Right cardiac atrium (tissue), 5 donors: Measurements from ENCODE around the gene TOGARAM2. TPM values are rescaled to one million over a fixed set of nuclear protein-coding genes. Genes with fewer than 3 reads are reported as not detected.
A peak's percentile ranks its signal among the peaks of the same experiment; 100 is the strongest.
"Not testable (repeated sequence)": the region's sequence is repeated elsewhere in the genome, so short reads cannot be mapped to it uniquely, and the experiment has no call there.

Experiments used
- ATAC-seq, 2 donors: fragments of 200-7000 bp; cut with Tn5 transposase; one replicate each; pipeline versions ENCODE4 v1.8.0 to v1.9.1; 2020; ENCODE audit warnings: moderate library complexity in 2 of 2, mild to moderate bottlenecking in 1 of 2
- DNase-seq, 3 donors: peaks; one replicate each; pipeline ENCODE4 v3.0.0-alpha.2; 2020
- H3K27ac ChIP-seq: one replicate; pipeline ENCODE4 v1.5.1; 2013; ENCODE audit warnings: mild to moderate bottlenecking, low read length, control low read depth, moderate library complexity
- H3K27me3 ChIP-seq: one replicate; pipeline ENCODE4 v1.6.1; 2013; ENCODE audit not compliant: control insufficient read depth, insufficient read depth
- H3K4me1 ChIP-seq: one replicate; pipeline ENCODE4 v1.6.1; 2013; ENCODE audit warnings: low read length; ENCODE audit not compliant: control insufficient read depth, insufficient read depth
- H3K4me3 ChIP-seq: one replicate; pipeline ENCODE4 v1.5.1; 2013; ENCODE audit warnings: low read length, control low read depth
- H3K9me3 ChIP-seq: one replicate; pipeline ENCODE4 v1.6.1; 2013; ENCODE audit warnings: low read length; ENCODE audit not compliant: control insufficient read depth
- WGBS: extraction: QIAGEN DNeasy Blood & Tissue Kit; methylation state at CpG from one replicate; pipeline ENCODE4 v1.1.7; 2013; 5-methylcytosine and 5-hydroxymethylcytosine counted together
- intact Hi-C, 4 donors: fragments of 100-400 bp; cut with DNase I; formaldehyde crosslinking; loops; one replicate each; pipeline versions ENCODE4 v1.11.0 to v1.14.0; 2022 to 2023
- polyA plus RNA-seq: library from polyadenylated mRNA; stranded (reverse); fragments of 200-250 nt; gene quantifications from one replicate; pipeline ENCODE4 v1.2.3, GENCODE V29; 2013
- total RNA-seq, 4 donors: library from RNA; stranded (reverse); fragmentation: NEBNext Ultra II Directional; extraction: Animal tissue kit (Norgen Biotek cat#: 25700); gene quantifications; one replicate each; pipeline ENCODE4 v1.2.1, GENCODE V29; 2021
- donor health status: healthy with polysubstance abuse.
- donor health status: DM: no; HTN: yes; CAD: no.
- donor health status: DM: no; HTN: no; CAD: no.
- donor health status: DM: no; HTN: yes; CAD: no; lungs with severe emphysema.
- donor health status: DM: yes; HTN: yes; CAD: no.

The TOGARAM2 gene
- total and polyA plus RNA-seq, 5 donors: 13.6 to 29.5 (median 24.0) TPM

- Histone ChIP-seq H3K9me3 (peaks cover 2% of the 10 kb centered on the region), H3K4me3 (no peak overlapping the region), H3K4me1 (no peaks in the 10 kb centered on the region), H3K27me3 (no peaks in the 10 kb centered on the region), H3K27ac (no peak overlapping the region)
- WGBS: 56% methylated on average over 14 of the region's 14 CpGs
- intact Hi-C loops: no loop called here
- ATAC-seq: peak in 1 of 2 donors; percentile 29
- DNase-seq: no peak
Observed at GRCh38 chr2:29075894-29076705, 95.0 kb downstream of the TOGARAM2 start.

DNA sequence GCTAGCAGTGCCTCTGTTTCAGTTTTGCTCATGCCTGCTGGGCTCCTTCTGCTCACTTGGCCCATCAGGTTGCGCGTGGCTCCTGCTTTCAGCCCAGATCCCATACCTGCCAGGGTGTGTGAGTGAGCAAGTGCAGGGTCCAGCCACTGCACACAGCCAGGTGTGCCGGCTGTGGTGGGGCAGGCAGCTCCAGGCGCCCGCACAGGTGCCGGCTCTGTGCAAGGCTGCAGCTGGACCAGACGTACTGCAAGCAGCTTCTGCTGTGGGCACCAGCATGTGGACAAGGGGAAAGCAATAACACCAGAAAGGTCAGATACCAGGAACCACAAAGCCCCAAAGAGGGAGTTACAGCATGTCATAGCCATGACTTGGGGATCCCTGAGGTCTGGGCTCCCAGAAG lies 98.8 kb downstream of the TOGARAM2 start:
- H3K27ac ChIP-seq: no peak overlapping the region
- no peaks in the 10 kb centered on the region for H3K27me3 ChIP-seq
- no peaks in the 10 kb centered on the region for H3K4me1 ChIP-seq
- peaks cover 2% of the 10 kb centered on the region for H3K9me3 ChIP-seq
- intact Hi-C loops: no loop called here
- no peak for ATAC-seq
- DNase-seq: no peak
- WGBS: 97% methylated on average over 7 of the region's 7 CpGs
- no peak overlapping the region for H3K4me3 ChIP-seq

DNA sequence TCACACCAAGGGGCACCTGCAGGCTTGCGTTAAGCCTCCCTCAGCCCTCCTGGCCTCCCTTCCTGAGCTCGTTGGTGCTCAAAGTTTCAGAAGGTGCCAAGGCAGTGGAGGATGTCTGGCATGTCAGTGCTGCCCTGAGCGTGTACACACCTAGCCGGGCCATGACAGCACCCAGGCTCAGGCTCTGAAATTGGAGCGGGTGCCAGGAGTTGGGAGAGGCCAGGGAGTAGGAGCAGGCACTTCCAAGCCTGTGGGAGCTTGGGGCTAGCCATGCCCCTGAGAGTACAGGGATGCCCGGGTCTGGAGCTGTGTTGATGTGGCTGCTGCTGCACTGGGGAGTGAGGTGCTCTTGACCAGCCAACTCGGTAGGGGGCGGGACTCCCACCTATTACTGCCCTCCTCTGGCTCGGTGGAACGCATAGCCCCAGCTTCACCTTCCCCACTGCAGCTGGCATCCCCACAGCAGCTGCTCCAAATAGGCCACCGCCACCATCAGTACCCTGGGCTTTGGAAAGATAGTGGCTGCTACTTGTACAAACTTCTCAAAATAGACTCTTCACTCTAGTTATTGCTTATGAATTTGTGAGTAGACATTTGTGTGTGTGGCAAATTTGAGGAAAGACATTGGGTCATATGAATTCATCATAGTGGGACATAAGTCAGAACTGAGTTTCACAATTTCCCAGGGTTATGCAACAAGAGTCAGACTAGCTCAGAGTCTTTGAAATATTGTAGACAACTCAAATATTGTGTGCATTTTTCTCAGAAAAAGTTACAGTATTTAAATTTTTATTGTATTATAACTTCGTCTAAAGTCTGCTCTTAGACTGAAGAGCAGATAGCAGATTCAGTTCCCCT lies 100.0 kb downstream of the TOGARAM2 start:
- peaks cover 2% of the 10 kb centered on the region for H3K9me3 ChIP-seq
- H3K4me1 ChIP-seq: no peaks in the 10 kb centered on the region
- no peak overlapping the region for H3K27ac ChIP-seq
- intact Hi-C loops: no loop called here
- 86% methylated on average over 12 of the region's 12 CpGs for WGBS
- H3K27me3 ChIP-seq: no peaks in the 10 kb centered on the region
- no peak overlapping the region for H3K4me3 ChIP-seq
- DNase-seq (no peak), ATAC-seq (peak; percentile 14 to 34)

GRCh38 chr2:29082804-29083495 lies 101.9 kb downstream of the TOGARAM2 start:
- Histone ChIP-seq H3K27me3 (no peaks in the 10 kb centered on the region), H3K4me3 (no peak overlapping the region), H3K9me3 (peaks cover 2% of the 10 kb centered on the region), H3K4me1 (no peaks in the 10 kb centered on the region), H3K27ac (no peak overlapping the region)
- DNase-seq: no peak
- intact Hi-C loops: no loop called here
- 81% methylated on average over 5 of the region's 5 CpGs for WGBS
- no peak for ATAC-seq

DNA sequence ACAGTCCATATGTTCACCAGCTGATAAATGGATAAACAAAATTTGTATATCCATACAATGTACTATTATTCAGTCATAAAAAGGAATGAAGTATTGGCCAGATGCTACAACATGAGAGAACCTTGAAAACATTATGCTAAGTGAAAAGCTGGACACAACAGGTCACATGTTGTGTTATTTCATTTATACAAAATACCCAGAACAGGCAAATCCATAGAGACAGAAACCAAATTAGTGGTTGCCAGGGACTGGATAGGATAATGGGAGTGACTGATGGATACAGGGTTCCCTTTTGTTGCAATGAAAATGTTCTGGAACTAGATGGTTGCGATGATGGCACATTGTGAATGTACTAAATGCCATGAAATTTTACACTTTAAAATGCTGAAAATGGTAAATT lies 103.5 kb downstream of the TOGARAM2 start:
- ATAC-seq: no peak
- no peaks in the 10 kb centered on the region for H3K27me3 ChIP-seq
- no peak overlapping the region for H3K4me3 ChIP-seq
- H3K4me1 ChIP-seq: no peaks in the 10 kb centered on the region
- no peak for DNase-seq
- no peak overlapping the region for H3K27ac ChIP-seq
- WGBS: 92% methylated on average over 1 of the region's 1 CpG
- H3K9me3 ChIP-seq: peaks cover 2% of the 10 kb centered on the region
- intact Hi-C loops: no loop called here

GRCh38 chr2:29090311-29090710 lies 109.2 kb downstream of the TOGARAM2 start:
- H3K4me1 ChIP-seq, H3K27me3 ChIP-seq, intact Hi-C loops, DNase-seq, ATAC-seq, H3K9me3 ChIP-seq, H3K27ac ChIP-seq, H3K4me3 ChIP-seq: not testable (repeated sequence)
- 86% methylated on average over 7 of the region's 7 CpGs for WGBS

- DNase-seq: no peak
- Histone ChIP-seq H3K4me3 (no peak overlapping the region), H3K9me3 (no peaks in the 10 kb centered on the region), H3K4me1 (no peaks in the 10 kb centered on the region), H3K27me3 (no peaks in the 10 kb centered on the region), H3K27ac (no peak overlapping the region)
- ATAC-seq: no peak
- WGBS: 86% methylated on average over 8 of the region's 8 CpGs
- intact Hi-C loops: no loop called here
Observed at GRCh38 chr2:29096969-29097368, 115.9 kb downstream of the TOGARAM2 start.

- Histone ChIP-seq H3K27ac (no peak overlapping the region), H3K27me3 (no peaks in the 10 kb centered on the region), H3K4me3 (no peak overlapping the region), H3K4me1 (no peaks in the 10 kb centered on the region), H3K9me3 (no peaks in the 10 kb centered on the region)
- ATAC-seq (no peak), DNase-seq (no peak)
- intact Hi-C loops: no loop called here
- whole genome bisulfite sequencing: 68% methylated on average over 6 of the region's 6 CpGs
Observed at GRCh38 chr2:29097569-29097968, 116.5 kb downstream of the TOGARAM2 start.

GRCh38 chr2:29100564-29100963 lies 119.5 kb downstream of the TOGARAM2 start:
- Histone ChIP-seq H3K27me3 (no peaks in the 10 kb centered on the region), H3K4me1 (no peaks in the 10 kb centered on the region), H3K4me3 (no peak overlapping the region), H3K27ac (no peak overlapping the region), H3K9me3 (no peaks in the 10 kb centered on the region)
- ATAC-seq (no peak), DNase-seq (no peak)
- WGBS: 84% methylated on average over 1 of the region's 1 CpG
- intact Hi-C loops: no loop called here
